GM12878 (cell line): ENCODE measurements around the gene KCNAB2. TPM values are rescaled to one million over a fixed set of nuclear protein-coding genes. Genes with fewer than 3 reads are reported as not detected.

Source experiments
- ATAC-seq: fragments of 200-7000 bp; cut with Tn5 transposase; 3 replicates; pipeline ENCODE4 v1.9.1; 2020; ENCODE audit warnings: mild to moderate bottlenecking, moderate library complexity
- BruUV-seq: library from RNA; stranded (reverse); fragments of 400-500 nt; replicated peaks from 2 replicates; lab custom pipeline; 2021; lab: Mats Ljungman, UMichigan
- CTCF ChIA-PET: fragments of 300-600 bp; sonication (Branson Sonifier 250); formaldehyde crosslinking; extraction: SDS; loops from one replicate; lab custom pipeline; 2021; ENCODE audit warnings: inconsistent platforms; lab: Yijun Ruan, JAX
- POLR2A ChIA-PET: fragments of 350-600 bp; formaldehyde crosslinking; extraction: SDS; loops from one replicate; lab custom pipeline; 2021; ENCODE audit warnings: inconsistent platforms; lab: Charles Lee
- RAD21 ChIA-PET: fragments of 300-600 bp; sonication (Branson Sonifier 250); formaldehyde crosslinking; loops from one replicate; lab custom pipeline; 2023; ENCODE audit warnings: antibody characterized with exemption; ENCODE audit not compliant: unreplicated experiment; lab: Charles Lee
- SMC1A ChIA-PET: fragments of 300-600 bp; sonication (Branson Sonifier 250); formaldehyde crosslinking; loops from one replicate; lab custom pipeline; 2023; ENCODE audit not compliant: unreplicated experiment, uncharacterized antibody; lab: Charles Lee
- DNase-seq: peaks from one replicate; pipeline ENCODE4 v3.0.0-alpha.2; 2011; ENCODE audit warnings: low read depth, low spot score
- FAIRE-seq: peaks from 3 replicates; lab custom pipeline; 2011; peaks lifted over from hg19 to GRCh38; lab: Jason Lieb, UNC
- H2AFZ ChIP-seq: 2 replicates; pipeline ENCODE4 v1.6.0; 2011; ENCODE audit warnings: low read depth, low read length, control low read depth; ENCODE audit not compliant: control insufficient read depth
- H3K27ac ChIP-seq: 2 replicates; pipeline ENCODE4 v1.5.1; 2011; ENCODE audit warnings: control low read depth; ENCODE audit not compliant: control insufficient read depth, insufficient read depth
- H3K27me3 ChIP-seq, 2 experiments: replicated peaks in 1 of 2; 2 replicates each; pipeline versions ENCODE4 v1.6.0 to v1.6.1; 2011; ENCODE audit warnings: low read length in 1 of 2; ENCODE audit not compliant: control insufficient read depth in 2 of 2, insufficient read depth in 2 of 2
- H3K36me3 ChIP-seq, 2 experiments: 2 replicates each; pipeline ENCODE4 v1.5.1; 2011; ENCODE audit warnings: low read length in 1 of 2; ENCODE audit not compliant: control insufficient read depth in 2 of 2, insufficient read depth in 2 of 2
- H3K4me1 ChIP-seq: 2 replicates; pipeline ENCODE4 v1.6.1; 2011; ENCODE audit warnings: mild to moderate bottlenecking, low read length, moderate library complexity, mixed read lengths; ENCODE audit not compliant: control insufficient read depth, insufficient read depth
- H3K4me2 ChIP-seq: 2 replicates; pipeline ENCODE4 v1.6.0; 2011; ENCODE audit warnings: control low read depth; ENCODE audit not compliant: control insufficient read depth, insufficient read depth
- H3K4me3 ChIP-seq: fragments of 200-600 bp; sonication (generic); 2 replicates; pipeline ENCODE4 v1.5.1; 2016
- H3K79me2 ChIP-seq: 2 replicates; pipeline ENCODE4 v1.6.0; 2011; ENCODE audit warnings: low read length; ENCODE audit not compliant: control insufficient read depth, insufficient read depth
- H3K9ac ChIP-seq: 2 replicates; pipeline ENCODE4 v1.8.0; 2011; ENCODE audit warnings: low read length, control low read depth, mixed read lengths; ENCODE audit not compliant: control insufficient read depth, insufficient read depth
- H3K9me3 ChIP-seq: replicated peaks from 3 replicates; pipeline ENCODE4 v1.5.1; 2011; ENCODE audit warnings: mild to moderate bottlenecking, low read length; ENCODE audit not compliant: control insufficient read depth, insufficient read depth
- H4K20me1 ChIP-seq: 2 replicates; pipeline ENCODE4 v1.6.0; 2011; ENCODE audit not compliant: control insufficient read depth, insufficient read depth
- CREB1 ChIP-seq: IDR thresholded peaks from 2 replicates; pipeline ENCODE4 v1.6.1; 2012; ENCODE audit warnings: low read depth, mild to moderate bottlenecking, inconsistent platforms
- E4F1 ChIP-seq: fragments of 450-650 bp; IDR thresholded peaks from 2 replicates; pipeline ENCODE4 v1.6.1; 2018; ENCODE audit warnings: borderline replicate concordance, mild to moderate bottlenecking; ENCODE audit not compliant: partially characterized antibody
- EP300 ChIP-seq, 2 experiments: fragments of 150-350 bp in 1 of 2; IDR thresholded peaks; 2 replicates each; pipeline ENCODE4 v1.6.1; 2011 to 2012; ENCODE audit warnings: low read depth in 2 of 2, low read length in 2 of 2, borderline replicate concordance in 1 of 2, improper control_type of control experiment in 1 of 2, inconsistent platforms in 1 of 2; ENCODE audit not compliant: control insufficient read depth in 1 of 2
- HSF1 ChIP-seq: fragments of 150-350 bp; IDR thresholded peaks from 2 replicates; pipeline ENCODE4 v1.6.1; 2014; ENCODE audit warnings: mild to moderate bottlenecking, low read depth, low read length
- IRF5 ChIP-seq: fragments of 450-650 bp; IDR thresholded peaks from 2 replicates; pipeline ENCODE4 v1.6.1; 2017; ENCODE audit warnings: borderline replicate concordance
- KLF5 ChIP-seq: fragments of 450-650 bp; IDR thresholded peaks from 2 replicates; pipeline ENCODE4 v1.6.1; 2014; ENCODE audit warnings: mild to moderate bottlenecking; ENCODE audit not compliant: partially characterized antibody
- SRF ChIP-seq, 2 experiments: IDR thresholded peaks; 2 replicates each; pipeline ENCODE4 v1.6.1; 2011; ENCODE audit warnings: low read depth in 2 of 2, low read length in 2 of 2, mild to moderate bottlenecking in 1 of 2, moderate library complexity in 1 of 2
- SUZ12 ChIP-seq: fragments of 200-600 bp; sonication (generic); IDR thresholded peaks from one replicate; pipeline ENCODE4 v1.6.1; 2018; ENCODE audit warnings: antibody characterized with exemption, mild to moderate bottlenecking; ENCODE audit not compliant: unreplicated experiment
- WGBS: methylation state at CpG from one replicate; pipeline ENCODE4 v1.1.6; 2016; ENCODE audit warnings: low lambda C conversion rate; ENCODE audit not compliant: insufficient replicate concordance, insufficient coverage; ENCODE audit errors: missing lambda C conversion rate; 5-methylcytosine and 5-hydroxymethylcytosine counted together
- in situ Hi-C: fragments of 300-500 bp; cut with MboI; formaldehyde crosslinking; loops from 9 replicates; pipeline ENCODE4 v1.14.3; 2018; ENCODE audit warnings: mixed read lengths
- intact Hi-C: fragments of 100-400 bp; cut with micrococcal nuclease; formaldehyde crosslinking; loops from one replicate; pipeline ENCODE4 v1.14.2; 2022; ENCODE audit not compliant: unreplicated experiment
- polyA plus RNA-seq, 11 experiments: library from polyadenylated mRNA; depleted of rRNA in 4 of 11; unstranded in 6 of 11; stranded (reverse) in 5 of 11; fragments of >200 nt; fragmentation: Nextera tagmentation in 4 of 11; fragmentation: Illumina TruSeq in 1 of 11; extraction: Ambion mirVana in 4 of 11; extraction: Trizol in 1 of 11; gene quantifications; 1 replicate in 1 of 11; 2 replicates in 10 of 11; pipeline versions ENCODE4 v1.2.1 to v1.2.3, GENCODE V29; 2011 to 2016; ENCODE audit warnings: inconsistent platforms in 2 of 11, missing spikeins in 2 of 11, low read depth in 1 of 11
- total RNA-seq, 4 experiments: library from RNA; depleted of rRNA in 3 of 4; stranded (reverse); fragments of >200 nt in 3 of 4; fragmentation: Illumina TruSeq in 1 of 4; extraction: Trizol in 1 of 4; gene quantifications; 2 replicates each; pipeline versions ENCODE4 v1.2.1 to v1.2.3, GENCODE V29; 2013 to 2021
- TF ChIP-seq, protein P1 (sequence below): IDR thresholded peaks from 2 replicates; pipeline ENCODE4 v1.6.1; 2012; ENCODE audit warnings: low read depth, low read length, improper control_type of control experiment
- TF ChIP-seq, protein P2 (sequence below): IDR thresholded peaks from 2 replicates; pipeline ENCODE4 v1.6.1; 2012; ENCODE audit warnings: low read depth, low read length, improper control_type of control experiment
- TF ChIP-seq, protein P3 (sequence below): fragments of 150-350 bp; IDR thresholded peaks from 2 replicates; pipeline ENCODE4 v1.6.1; 2016; ENCODE audit warnings: low read depth, low read length

The KCNAB2 gene
- total and polyA plus RNA-seq, 10 of the 15 experiments (the other 5 are each of a cell fraction or from before 2014, with no cell fraction given) = 2.9 to 123 (median 62.4) TPM

- H2AFZ ChIP-seq = no peak overlapping the region
- no peak overlapping the region for H3K4me2 ChIP-seq
- ChIA-PET CTCF (no interaction called here), POLR2A (no interaction called here), SMC1A (no interaction called here), RAD21 (no interaction called here)
- no peaks in the 10 kb centered on the region for H3K4me1 ChIP-seq
- H3K79me2 ChIP-seq = no peaks in the 10 kb centered on the region
- H4K20me1 ChIP-seq = no peaks in the 10 kb centered on the region; the same call in 1 of the 2 replicates
- no peaks in the 10 kb centered on the region for H3K9me3 ChIP-seq
- intact Hi-C loops (no loop called here), in situ Hi-C loops (no loop called here)
- no peak overlapping the region for H3K27ac ChIP-seq
- BruUV-seq = no TSS peak
- H3K9ac ChIP-seq = no peak overlapping the region
- DNase-seq = no peak
- no peaks in the 10 kb centered on the region for H3K27me3 ChIP-seq
- H3K36me3 ChIP-seq = peaks cover 19 to 28% of the 10 kb centered on the region in 2 experiments
- no peak overlapping the region for H3K4me3 ChIP-seq
- WGBS = 95% methylated on average over 13 of the region's 14 CpGs
- FAIRE-seq = no peak
- no peak for ATAC-seq
- TF ChIP-seq CREB1 = no peak
- no peak for TF ChIP-seq SUZ12
- no peak for TF ChIP-seq KLF5
- TF ChIP-seq, protein P1, sequence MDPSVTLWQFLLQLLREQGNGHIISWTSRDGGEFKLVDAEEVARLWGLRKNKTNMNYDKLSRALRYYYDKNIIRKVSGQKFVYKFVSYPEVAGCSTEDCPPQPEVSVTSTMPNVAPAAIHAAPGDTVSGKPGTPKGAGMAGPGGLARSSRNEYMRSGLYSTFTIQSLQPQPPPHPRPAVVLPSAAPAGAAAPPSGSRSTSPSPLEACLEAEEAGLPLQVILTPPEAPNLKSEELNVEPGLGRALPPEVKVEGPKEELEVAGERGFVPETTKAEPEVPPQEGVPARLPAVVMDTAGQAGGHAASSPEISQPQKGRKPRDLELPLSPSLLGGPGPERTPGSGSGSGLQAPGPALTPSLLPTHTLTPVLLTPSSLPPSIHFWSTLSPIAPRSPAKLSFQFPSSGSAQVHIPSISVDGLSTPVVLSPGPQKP = no peak
- TF ChIP-seq, protein P2, sequence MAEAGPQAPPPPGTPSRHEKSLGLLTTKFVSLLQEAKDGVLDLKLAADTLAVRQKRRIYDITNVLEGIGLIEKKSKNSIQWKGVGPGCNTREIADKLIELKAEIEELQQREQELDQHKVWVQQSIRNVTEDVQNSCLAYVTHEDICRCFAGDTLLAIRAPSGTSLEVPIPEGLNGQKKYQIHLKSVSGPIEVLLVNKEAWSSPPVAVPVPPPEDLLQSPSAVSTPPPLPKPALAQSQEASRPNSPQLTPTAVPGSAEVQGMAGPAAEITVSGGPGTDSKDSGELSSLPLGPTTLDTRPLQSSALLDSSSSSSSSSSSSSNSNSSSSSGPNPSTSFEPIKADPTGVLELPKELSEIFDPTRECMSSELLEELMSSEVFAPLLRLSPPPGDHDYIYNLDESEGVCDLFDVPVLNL = no peak
- TF ChIP-seq, protein P3, sequence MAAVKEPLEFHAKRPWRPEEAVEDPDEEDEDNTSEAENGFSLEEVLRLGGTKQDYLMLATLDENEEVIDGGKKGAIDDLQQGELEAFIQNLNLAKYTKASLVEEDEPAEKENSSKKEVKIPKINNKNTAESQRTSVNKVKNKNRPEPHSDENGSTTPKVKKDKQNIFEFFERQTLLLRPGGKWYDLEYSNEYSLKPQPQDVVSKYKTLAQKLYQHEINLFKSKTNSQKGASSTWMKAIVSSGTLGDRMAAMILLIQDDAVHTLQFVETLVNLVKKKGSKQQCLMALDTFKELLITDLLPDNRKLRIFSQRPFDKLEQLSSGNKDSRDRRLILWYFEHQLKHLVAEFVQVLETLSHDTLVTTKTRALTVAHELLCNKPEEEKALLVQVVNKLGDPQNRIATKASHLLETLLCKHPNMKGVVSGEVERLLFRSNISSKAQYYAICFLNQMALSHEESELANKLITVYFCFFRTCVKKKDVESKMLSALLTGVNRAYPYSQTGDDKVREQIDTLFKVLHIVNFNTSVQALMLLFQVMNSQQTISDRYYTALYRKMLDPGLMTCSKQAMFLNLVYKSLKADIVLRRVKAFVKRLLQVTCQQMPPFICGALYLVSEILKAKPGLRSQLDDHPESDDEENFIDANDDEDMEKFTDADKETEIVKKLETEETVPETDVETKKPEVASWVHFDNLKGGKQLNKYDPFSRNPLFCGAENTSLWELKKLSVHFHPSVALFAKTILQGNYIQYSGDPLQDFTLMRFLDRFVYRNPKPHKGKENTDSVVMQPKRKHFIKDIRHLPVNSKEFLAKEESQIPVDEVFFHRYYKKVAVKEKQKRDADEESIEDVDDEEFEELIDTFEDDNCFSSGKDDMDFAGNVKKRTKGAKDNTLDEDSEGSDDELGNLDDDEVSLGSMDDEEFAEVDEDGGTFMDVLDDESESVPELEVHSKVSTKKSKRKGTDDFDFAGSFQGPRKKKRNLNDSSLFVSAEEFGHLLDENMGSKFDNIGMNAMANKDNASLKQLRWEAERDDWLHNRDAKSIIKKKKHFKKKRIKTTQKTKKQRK = no peak
- no peak for TF ChIP-seq HSF1
- no peak for TF ChIP-seq E4F1
- no peak for TF ChIP-seq SRF (IDR thresholded peaks at IDR 0.05; ENCODE audit: low read depth in 2 of 2, low read length in 2 of 2)
- TF ChIP-seq EP300 (IDR thresholded peaks at IDR 0.05; ENCODE audit: borderline replicate concordance in 1 of 2, control insufficient read depth in 1 of 2, low read depth in 2 of 2, low read length in 2 of 2) = no peak
- no peak for TF ChIP-seq IRF5
Measured at GRCh38 chr1:6046279-6046678, 591 bp downstream of the KCNAB2 start.
